ENCODE measurements around the gene NELFCD.

NELFCD gene

DNA sequence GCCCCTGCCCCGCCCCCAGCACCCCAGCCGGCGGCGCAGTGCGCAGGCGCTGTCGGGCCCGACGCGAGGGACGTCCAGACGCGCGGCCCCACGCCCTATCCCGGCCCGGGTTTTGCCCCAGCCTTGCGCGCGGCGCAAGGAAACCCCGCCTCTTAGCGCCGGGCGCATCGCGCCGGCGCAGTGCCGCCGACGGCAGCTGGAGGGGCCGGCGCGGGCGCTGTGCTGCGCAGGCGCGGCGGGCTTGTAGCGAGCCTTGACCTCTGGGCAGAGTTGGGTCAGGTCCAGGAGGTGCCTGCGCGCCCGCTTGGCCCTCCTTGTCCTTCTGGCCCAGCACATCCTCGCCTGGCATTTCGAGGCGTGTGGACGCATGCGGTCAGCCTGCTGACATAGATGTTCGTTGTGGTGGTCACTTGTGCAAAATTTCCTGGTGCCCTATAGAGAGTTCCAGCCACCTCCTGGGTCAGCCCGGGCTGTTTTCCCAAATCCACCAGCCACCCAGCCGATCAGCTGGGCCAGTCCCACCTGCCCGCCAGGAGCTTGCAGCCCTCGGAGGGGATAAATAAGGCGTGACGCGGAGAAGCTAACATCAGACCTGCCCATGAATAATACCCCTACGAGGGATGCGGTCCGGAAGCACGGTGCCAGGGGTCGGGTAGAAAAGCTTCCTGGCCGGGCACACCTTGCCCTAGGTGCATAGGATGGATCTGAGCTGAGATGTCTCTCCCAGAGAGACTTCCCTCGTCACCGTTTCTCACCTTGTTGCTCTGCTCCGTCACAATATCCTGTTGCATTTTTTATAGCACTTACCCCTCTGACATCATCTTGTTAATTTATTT, 62.0 kb downstream of the NELFCD start (continued):
- TF ChIP-seq ZNF221 (tag by site-specific recombination; IDR thresholded peaks at IDR 0.05; ENCODE audit: borderline replicate concordance), result no peak
- TF ChIP-seq ZNF701 (tag by site-specific recombination; IDR thresholded peaks at IDR 0.05), result no peak
- no peak for TF ChIP-seq ZNF660 (tag by site-specific recombination; IDR thresholded peaks at IDR 0.05)
- no peak for TF ChIP-seq ZNF571 (tag by site-specific recombination; IDR thresholded peaks at IDR 0.05)
- TF ChIP-seq ZEB2 (tag by site-specific recombination; IDR thresholded peaks at IDR 0.05), result no peak
- TF ChIP-seq, protein P1, sequence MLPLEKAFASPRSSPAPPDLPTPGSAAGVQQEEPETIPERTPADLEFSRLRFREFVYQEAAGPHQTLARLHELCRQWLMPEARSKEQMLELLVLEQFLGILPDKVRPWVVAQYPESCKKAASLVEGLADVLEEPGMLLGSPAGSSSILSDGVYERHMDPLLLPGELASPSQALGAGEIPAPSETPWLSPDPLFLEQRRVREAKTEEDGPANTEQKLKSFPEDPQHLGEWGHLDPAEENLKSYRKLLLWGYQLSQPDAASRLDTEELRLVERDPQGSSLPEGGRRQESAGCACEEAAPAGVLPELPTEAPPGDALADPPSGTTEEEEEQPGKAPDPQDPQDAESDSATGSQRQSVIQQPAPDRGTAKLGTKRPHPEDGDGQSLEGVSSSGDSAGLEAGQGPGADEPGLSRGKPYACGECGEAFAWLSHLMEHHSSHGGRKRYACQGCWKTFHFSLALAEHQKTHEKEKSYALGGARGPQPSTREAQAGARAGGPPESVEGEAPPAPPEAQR (tag by site-specific recombination; IDR thresholded peaks at IDR 0.05), result no peak
- no peak for TF ChIP-seq RBAK (tag by site-specific recombination; IDR thresholded peaks at IDR 0.05)
- TF ChIP-seq, protein P2, sequence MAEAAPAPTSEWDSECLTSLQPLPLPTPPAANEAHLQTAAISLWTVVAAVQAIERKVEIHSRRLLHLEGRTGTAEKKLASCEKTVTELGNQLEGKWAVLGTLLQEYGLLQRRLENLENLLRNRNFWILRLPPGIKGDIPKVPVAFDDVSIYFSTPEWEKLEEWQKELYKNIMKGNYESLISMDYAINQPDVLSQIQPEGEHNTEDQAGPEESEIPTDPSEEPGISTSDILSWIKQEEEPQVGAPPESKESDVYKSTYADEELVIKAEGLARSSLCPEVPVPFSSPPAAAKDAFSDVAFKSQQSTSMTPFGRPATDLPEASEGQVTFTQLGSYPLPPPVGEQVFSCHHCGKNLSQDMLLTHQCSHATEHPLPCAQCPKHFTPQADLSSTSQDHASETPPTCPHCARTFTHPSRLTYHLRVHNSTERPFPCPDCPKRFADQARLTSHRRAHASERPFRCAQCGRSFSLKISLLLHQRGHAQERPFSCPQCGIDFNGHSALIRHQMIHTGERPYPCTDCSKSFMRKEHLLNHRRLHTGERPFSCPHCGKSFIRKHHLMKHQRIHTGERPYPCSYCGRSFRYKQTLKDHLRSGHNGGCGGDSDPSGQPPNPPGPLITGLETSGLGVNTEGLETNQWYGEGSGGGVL (tag by site-specific recombination; IDR thresholded peaks at IDR 0.05), result no peak
- TF ChIP-seq ZBTB8A (tag by site-specific recombination; IDR thresholded peaks at IDR 0.05), result peak; percentile 76
- TF ChIP-seq, protein P3, sequence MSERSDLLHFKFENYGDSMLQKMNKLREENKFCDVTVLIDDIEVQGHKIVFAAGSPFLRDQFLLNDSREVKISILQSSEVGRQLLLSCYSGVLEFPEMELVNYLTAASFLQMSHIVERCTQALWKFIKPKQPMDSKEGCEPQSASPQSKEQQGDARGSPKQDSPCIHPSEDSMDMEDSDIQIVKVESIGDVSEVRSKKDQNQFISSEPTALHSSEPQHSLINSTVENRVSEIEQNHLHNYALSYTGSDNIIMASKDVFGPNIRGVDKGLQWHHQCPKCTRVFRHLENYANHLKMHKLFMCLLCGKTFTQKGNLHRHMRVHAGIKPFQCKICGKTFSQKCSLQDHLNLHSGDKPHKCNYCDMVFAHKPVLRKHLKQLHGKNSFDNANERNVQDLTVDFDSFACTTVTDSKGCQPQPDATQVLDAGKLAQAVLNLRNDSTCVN (tag by site-specific recombination; optimal IDR thresholded peaks at IDR 0.05), result peak; percentile 48
- TF ChIP-seq ZNF266 (tag by site-specific recombination; IDR thresholded peaks at IDR 0.05; ENCODE audit: low read depth), result no peak
- TF ChIP-seq, protein P4, sequence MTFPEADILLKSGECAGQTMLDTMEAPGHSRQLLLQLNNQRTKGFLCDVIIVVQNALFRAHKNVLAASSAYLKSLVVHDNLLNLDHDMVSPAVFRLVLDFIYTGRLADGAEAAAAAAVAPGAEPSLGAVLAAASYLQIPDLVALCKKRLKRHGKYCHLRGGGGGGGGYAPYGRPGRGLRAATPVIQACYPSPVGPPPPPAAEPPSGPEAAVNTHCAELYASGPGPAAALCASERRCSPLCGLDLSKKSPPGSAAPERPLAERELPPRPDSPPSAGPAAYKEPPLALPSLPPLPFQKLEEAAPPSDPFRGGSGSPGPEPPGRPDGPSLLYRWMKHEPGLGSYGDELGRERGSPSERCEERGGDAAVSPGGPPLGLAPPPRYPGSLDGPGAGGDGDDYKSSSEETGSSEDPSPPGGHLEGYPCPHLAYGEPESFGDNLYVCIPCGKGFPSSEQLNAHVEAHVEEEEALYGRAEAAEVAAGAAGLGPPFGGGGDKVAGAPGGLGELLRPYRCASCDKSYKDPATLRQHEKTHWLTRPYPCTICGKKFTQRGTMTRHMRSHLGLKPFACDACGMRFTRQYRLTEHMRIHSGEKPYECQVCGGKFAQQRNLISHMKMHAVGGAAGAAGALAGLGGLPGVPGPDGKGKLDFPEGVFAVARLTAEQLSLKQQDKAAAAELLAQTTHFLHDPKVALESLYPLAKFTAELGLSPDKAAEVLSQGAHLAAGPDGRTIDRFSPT (tag by site-specific recombination; IDR thresholded peaks at IDR 0.05), result peak; percentile 71
- TF ChIP-seq ZNF146 (tag by site-specific recombination; IDR thresholded peaks at IDR 0.05), result no peak
- TF ChIP-seq OVOL3 (tag by site-specific recombination; IDR thresholded peaks at IDR 0.05), result no peak
- TF ChIP-seq, protein P5, sequence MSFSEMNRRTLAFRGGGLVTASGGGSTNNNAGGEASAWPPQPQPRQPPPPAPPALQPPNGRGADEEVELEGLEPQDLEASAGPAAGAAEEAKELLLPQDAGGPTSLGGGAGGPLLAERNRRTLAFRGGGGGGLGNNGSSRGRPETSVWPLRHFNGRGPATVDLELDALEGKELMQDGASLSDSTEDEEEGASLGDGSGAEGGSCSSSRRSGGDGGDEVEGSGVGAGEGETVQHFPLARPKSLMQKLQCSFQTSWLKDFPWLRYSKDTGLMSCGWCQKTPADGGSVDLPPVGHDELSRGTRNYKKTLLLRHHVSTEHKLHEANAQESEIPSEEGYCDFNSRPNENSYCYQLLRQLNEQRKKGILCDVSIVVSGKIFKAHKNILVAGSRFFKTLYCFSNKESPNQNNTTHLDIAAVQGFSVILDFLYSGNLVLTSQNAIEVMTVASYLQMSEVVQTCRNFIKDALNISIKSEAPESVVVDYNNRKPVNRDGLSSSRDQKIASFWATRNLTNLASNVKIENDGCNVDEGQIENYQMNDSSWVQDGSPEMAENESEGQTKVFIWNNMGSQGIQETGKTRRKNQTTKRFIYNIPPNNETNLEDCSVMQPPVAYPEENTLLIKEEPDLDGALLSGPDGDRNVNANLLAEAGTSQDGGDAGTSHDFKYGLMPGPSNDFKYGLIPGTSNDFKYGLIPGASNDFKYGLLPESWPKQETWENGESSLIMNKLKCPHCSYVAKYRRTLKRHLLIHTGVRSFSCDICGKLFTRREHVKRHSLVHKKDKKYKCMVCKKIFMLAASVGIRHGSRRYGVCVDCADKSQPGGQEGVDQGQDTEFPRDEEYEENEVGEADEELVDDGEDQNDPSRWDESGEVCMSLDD (tag by site-specific recombination; IDR thresholded peaks at IDR 0.05), result no peak
- TF ChIP-seq, protein P6, sequence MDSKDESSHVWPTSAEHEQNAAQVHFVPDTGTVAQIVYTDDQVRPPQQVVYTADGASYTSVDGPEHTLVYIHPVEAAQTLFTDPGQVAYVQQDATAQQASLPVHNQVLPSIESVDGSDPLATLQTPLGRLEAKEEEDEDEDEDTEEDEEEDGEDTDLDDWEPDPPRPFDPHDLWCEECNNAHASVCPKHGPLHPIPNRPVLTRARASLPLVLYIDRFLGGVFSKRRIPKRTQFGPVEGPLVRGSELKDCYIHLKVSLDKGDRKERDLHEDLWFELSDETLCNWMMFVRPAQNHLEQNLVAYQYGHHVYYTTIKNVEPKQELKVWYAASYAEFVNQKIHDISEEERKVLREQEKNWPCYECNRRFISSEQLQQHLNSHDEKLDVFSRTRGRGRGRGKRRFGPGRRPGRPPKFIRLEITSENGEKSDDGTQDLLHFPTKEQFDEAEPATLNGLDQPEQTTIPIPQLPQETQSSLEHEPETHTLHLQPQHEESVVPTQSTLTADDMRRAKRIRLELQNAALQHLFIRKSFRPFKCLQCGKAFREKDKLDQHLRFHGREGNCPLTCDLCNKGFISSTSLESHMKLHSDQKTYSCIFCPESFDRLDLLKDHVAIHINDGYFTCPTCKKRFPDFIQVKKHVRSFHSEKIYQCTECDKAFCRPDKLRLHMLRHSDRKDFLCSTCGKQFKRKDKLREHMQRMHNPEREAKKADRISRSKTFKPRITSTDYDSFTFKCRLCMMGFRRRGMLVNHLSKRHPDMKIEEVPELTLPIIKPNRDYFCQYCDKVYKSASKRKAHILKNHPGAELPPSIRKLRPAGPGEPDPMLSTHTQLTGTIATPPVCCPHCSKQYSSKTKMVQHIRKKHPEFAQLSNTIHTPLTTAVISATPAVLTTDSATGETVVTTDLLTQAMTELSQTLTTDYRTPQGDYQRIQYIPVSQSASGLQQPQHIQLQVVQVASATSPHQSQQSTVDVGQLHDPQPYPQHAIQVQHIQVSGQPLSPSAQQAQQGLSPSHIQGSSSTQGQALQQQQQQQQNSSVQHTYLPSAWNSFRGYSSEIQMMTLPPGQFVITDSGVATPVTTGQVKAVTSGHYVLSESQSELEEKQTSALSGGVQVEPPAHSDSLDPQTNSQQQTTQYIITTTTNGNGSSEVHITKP (tag by site-specific recombination; IDR thresholded peaks at IDR 0.05), result no peak
- TF ChIP-seq ZNF600 (tag by site-specific recombination; IDR thresholded peaks at IDR 0.05), result no peak
- TF ChIP-seq ZNF10 (tag by site-specific recombination; IDR thresholded peaks at IDR 0.05), result no peak
- no peak for TF ChIP-seq ZIC2 (tag by site-specific recombination; IDR thresholded peaks at IDR 0.05)
- no peak for TF ChIP-seq ZNF560 (tag by site-specific recombination; IDR thresholded peaks at IDR 0.05; ENCODE audit: borderline replicate concordance)
- no peak for TF ChIP-seq ZFP3 (tag by site-specific recombination; IDR thresholded peaks at IDR 0.05; ENCODE audit: low read depth)
- peak; percentile 43; the same call in 1 of the 2 replicates for TF ChIP-seq SP2 (tag by site-specific recombination; IDR thresholded peaks at IDR 0.05)
- no peak for TF ChIP-seq ZNF777 (tag by site-specific recombination; IDR thresholded peaks at IDR 0.05; ENCODE audit: borderline replicate concordance)
- TF ChIP-seq SP7 (tag by site-specific recombination; IDR thresholded peaks at IDR 0.05), result no peak
- TF ChIP-seq ZNF621 (tag by site-specific recombination; IDR thresholded peaks at IDR 0.05), result no peak
- TF ChIP-seq ZBTB17 (tag by site-specific recombination; IDR thresholded peaks at IDR 0.05), result no peak
- no peak for TF ChIP-seq ZNF830 (tag by site-specific recombination; IDR thresholded peaks at IDR 0.05; ENCODE audit: low read depth)

All from HEK293 (cell line).